GM19193 (cell line): ENCODE measurements around the gene INSYN2B.

Experiments used
- POLR2A ChIP-seq: IDR thresholded peaks from 4 replicates; pipeline ENCODE4 v1.6.1; 2011; ENCODE audit not compliant: insufficient read depth, insufficient read length; ENCODE audit errors: extremely low read depth

Gene INSYN2B

DNA sequence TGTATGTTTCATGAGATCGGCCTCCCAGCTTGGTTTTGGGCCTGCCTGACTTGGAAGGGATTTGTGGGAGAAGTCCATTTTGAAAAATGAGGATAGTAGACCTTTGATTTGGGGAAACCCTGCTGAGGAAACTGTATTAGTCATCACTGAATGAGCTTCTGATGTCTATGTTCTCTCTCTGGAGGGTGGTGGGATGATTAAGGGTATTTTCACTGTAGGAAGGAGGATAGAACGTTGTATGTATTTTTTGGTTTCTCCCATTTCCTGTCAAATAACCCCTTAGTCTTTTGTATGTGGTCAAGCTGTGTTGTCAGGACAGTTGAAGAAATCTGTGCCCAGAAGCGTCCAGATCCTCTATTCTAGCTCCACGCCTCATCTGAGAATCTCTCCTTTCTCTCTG is 151.9 kb downstream of the INSYN2B start:
- no peak for TF ChIP-seq POLR2A

- TF ChIP-seq POLR2A, result no peak
Observed at GRCh38 chr5:169827769-169828168, 152.5 kb downstream of the INSYN2B start.

DNA sequence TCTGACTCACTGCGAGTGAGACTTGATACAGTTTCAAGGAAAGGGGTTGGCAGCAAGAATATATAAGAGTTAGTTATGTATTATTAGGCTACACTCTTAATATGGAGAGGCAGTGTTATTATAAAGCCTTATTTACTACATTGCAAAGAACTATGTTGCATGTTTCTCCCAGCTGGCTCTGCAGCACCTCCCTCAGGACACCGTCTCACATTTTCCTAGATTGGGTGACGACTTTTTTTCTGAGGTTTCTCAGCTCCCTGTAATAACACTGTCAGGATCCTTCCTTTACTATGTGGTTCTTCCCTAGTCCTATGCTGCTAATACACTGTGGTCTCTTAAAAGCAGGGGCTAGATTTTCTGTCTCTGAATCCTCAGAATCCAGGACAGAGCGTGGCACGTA is 153.7 kb downstream of the INSYN2B start:
- no peak for TF ChIP-seq POLR2A

- TF ChIP-seq POLR2A, result no peak
Observed at GRCh38 chr5:169817031-169817430, 163.3 kb downstream of the INSYN2B start.

- no peak for TF ChIP-seq POLR2A
Observed at GRCh38 chr5:169814522-169814921, 165.8 kb downstream of the INSYN2B start.
